Thyroid gland (tissue), 4 donors: ENCODE results near the gene DISC1. TPM values are rescaled to one million over a fixed set of nuclear protein-coding genes. Genes with fewer than 3 reads are reported as not detected.
"Not testable (repeated sequence)": the region's sequence is repeated elsewhere in the genome, so short reads cannot be mapped to it uniquely, and the experiment has no call there.

Experiments used
- DNase-seq, 2 donors: peaks; one replicate each; pipeline ENCODE4 v3.0.0-alpha.2; 2019
- H3K27ac ChIP-seq, 3 donors: fragments of 200-600 bp; sonication (generic); 1 replicate in 2 of 3; 2 replicates in 1 of 3; pipeline ENCODE4 v1.5.1; 2016 to 2019; ENCODE audit warnings: mild to moderate bottlenecking in 1 of 3, moderate library complexity in 1 of 3
- H3K27me3 ChIP-seq: fragments of 200-600 bp; sonication (generic); one replicate; pipeline ENCODE4 v1.5.1; 2019
- H3K36me3 ChIP-seq, 2 donors: fragments of 200-600 bp; sonication (generic); one replicate each; pipeline ENCODE4 v1.5.1; 2016 to 2019
- H3K4me1 ChIP-seq, 2 donors: fragments of 200-600 bp; sonication (generic); one replicate each; pipeline ENCODE4 v1.5.1; 2017 to 2019
- H3K4me3 ChIP-seq, 3 donors: fragments of 200-600 bp; sonication (generic); replicated peaks in 1 of 3; 1 replicate in 2 of 3; 2 replicates in 1 of 3; pipeline ENCODE4 v1.5.1; 2016; ENCODE audit warnings: mild to moderate bottlenecking in 1 of 3
- H3K9me3 ChIP-seq: fragments of 200-600 bp; sonication (generic); one replicate; pipeline ENCODE4 v1.5.1; 2017
- POLR2A ChIP-seq, 2 donors: fragments of 450-650 bp; IDR thresholded peaks; one replicate each; pipeline ENCODE4 v1.6.1; 2017; ENCODE audit warnings: antibody characterized with exemption in 2 of 2, mild to moderate bottlenecking in 2 of 2, moderate library complexity in 1 of 2
- WGBS, 2 donors: methylation state at CpG; one replicate each; pipeline ENCODE4 v1.1.5; 2017; 5-methylcytosine and 5-hydroxymethylcytosine counted together
- intact Hi-C: fragments of 100-400 bp; cut with DNase I; formaldehyde crosslinking; loops from one replicate; pipeline ENCODE4 v1.15.1; 2023
- total RNA-seq, 4 donors: library from RNA; depleted of rRNA; stranded (reverse); fragments of >200 nt; gene quantifications; one replicate each; pipeline ENCODE4 v1.2.3, GENCODE V29; 2016
- TF ChIP-seq, protein P1 (sequence below), 6 experiments: fragments of 200-600 bp in 3 of 6; fragments of 450-650 bp in 3 of 6; sonication (generic) in 3 of 6; IDR thresholded peaks; one replicate each; pipeline ENCODE4 v1.5.1; 2016 to 2019; ENCODE audit warnings: antibody characterized with exemption in 6 of 6, mild to moderate bottlenecking in 2 of 6, inconsistent platforms in 1 of 6, moderate library complexity in 1 of 6

Gene DISC1
- total RNA-seq, 4 donors from 2014 or later: 6.9 to 17.7 (median 9.8) TPM

DNA sequence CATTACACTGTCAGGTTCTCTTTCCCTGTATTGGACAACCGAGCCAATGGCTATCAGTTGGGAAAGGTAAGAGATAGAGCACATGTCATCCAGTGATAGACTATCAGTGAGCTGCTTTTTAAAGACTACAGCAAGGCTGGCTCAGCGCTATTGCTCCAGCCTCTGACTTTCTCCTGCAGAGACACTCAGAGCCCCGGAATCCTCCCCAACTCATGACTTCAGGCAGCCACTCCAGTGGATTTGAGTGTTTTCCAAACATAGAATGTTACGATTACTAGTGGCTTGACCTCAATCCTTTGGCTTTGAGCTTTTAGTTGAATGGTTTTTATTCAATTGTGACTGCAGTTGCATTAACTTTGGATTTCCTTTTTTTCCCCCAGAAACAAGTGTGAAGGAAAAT, 331.9 kb downstream of the DISC1 start:
- Histone ChIP-seq H3K27me3 (no peaks in the 10 kb centered on the region), H3K4me3 (no peak overlapping the region), H3K9me3 (no peaks in the 10 kb centered on the region), H3K4me1 (no peaks in the 10 kb centered on the region), H3K36me3 (no peaks in the 10 kb centered on the region), H3K27ac (no peak overlapping the region)
- peak in 1 of 2 donors; percentile 12 for DNase-seq
- intact Hi-C loops: no loop called here
- 54 to 57% methylated on average over 4 of the region's 4 CpGs for WGBS, 2 donors
- TF ChIP-seq, protein P1, sequence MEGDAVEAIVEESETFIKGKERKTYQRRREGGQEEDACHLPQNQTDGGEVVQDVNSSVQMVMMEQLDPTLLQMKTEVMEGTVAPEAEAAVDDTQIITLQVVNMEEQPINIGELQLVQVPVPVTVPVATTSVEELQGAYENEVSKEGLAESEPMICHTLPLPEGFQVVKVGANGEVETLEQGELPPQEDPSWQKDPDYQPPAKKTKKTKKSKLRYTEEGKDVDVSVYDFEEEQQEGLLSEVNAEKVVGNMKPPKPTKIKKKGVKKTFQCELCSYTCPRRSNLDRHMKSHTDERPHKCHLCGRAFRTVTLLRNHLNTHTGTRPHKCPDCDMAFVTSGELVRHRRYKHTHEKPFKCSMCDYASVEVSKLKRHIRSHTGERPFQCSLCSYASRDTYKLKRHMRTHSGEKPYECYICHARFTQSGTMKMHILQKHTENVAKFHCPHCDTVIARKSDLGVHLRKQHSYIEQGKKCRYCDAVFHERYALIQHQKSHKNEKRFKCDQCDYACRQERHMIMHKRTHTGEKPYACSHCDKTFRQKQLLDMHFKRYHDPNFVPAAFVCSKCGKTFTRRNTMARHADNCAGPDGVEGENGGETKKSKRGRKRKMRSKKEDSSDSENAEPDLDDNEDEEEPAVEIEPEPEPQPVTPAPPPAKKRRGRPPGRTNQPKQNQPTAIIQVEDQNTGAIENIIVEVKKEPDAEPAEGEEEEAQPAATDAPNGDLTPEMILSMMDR (IDR thresholded peaks at IDR 0.05): no peak
- no peak for TF ChIP-seq POLR2A (IDR thresholded peaks at IDR 0.05)

DNA sequence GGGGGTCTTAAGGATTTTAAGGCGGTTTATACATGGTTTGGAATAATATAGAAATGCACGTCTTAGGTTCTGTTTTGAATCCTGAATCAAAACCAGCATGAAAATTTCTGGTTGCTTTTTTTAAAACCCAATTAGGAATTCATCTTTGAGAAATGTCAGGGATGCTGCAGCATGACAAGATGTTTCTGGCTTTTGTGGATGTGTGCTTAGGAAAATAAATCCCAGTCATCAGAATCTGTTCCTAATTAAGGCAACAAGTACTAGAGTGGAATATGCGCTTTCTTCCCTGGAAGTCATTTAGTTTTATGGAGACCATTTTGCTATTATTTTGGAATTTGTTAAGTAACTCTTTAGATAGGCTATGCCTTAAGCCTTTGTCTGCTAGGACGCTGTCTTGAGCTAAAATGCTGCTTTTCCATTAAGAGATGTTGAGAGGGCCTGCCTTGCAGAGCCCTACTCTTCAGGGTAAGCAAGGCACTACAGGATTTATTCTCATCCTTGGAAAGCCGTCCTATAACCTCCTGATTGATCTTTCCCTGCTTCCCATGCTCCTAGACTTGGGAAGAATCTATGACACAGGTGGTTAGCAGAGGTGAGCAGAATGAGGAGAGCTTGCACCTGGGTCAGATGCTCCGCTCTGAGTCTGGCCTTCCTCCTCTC, 332.8 kb downstream of the DISC1 start:
- intact Hi-C loops: no loop called here
- H3K4me1 ChIP-seq: no peaks in the 10 kb centered on the region

DNA sequence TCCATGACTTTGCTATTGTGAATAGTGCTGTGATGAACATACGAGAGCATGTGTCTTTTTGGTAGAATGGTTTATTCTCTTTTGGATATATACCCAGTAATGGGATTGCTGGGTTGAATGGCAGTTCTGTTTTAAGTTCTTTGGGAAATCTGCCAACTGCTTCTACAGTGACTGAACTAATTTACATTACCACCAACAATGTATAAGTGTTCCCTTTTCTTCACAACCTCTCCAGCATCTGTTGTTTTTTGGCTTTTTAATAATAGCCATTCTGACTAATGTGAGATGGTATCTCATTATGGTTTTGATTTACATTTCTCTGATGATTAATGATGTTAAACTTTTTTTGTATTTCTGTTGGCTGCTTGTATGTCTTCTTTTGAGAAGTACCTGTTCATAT, 335.2 kb downstream of the DISC1 start:
- H3K4me3 ChIP-seq, intact Hi-C loops, H3K9me3 ChIP-seq, H3K4me1 ChIP-seq, H3K36me3 ChIP-seq, H3K27ac ChIP-seq, DNase-seq, H3K27me3 ChIP-seq: not testable (repeated sequence)
- 97 to 100% methylated on average over 1 of the region's 1 CpG for WGBS, 2 donors

More for the DNA sequence above, 332.8 kb downstream of the DISC1 start:
- H3K27me3 ChIP-seq: no peaks in the 10 kb centered on the region
- H3K36me3 ChIP-seq: no peaks in the 10 kb centered on the region
- no peak for DNase-seq
- no peak for TF ChIP-seq POLR2A (IDR thresholded peaks at IDR 0.05)
- TF ChIP-seq, protein P1 (IDR thresholded peaks at IDR 0.05): no peak
- WGBS, 2 donors: 88 to 92% methylated on average over 6 of the region's 6 CpGs
- no peak overlapping the region for H3K4me3 ChIP-seq
- no peak overlapping the region for H3K27ac ChIP-seq
- H3K9me3 ChIP-seq: no peaks in the 10 kb centered on the region

DNA sequence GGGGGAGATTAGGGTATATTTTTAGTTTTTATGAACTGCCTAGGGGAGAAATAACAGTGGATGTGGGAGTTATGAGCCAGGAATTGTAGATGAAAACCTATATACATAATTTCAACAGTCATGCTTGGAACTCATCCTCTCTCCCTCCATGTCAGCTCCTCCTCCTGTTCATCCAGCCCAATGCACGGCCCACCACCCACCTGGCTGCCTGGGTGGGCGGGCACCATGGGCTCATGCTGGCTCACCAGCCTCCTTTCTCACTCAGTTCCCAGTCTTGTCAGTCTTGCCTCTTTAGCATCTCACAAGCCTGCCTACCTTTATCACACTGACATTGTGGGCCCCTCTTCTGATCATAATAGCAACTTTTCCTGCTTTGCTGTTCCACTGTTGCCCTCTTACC, 336.0 kb downstream of the DISC1 start:
- no peak for TF ChIP-seq POLR2A (IDR thresholded peaks at IDR 0.05)
- TF ChIP-seq, protein P1 (IDR thresholded peaks at IDR 0.05): no peak
- H3K9me3 ChIP-seq: no peaks in the 10 kb centered on the region
- WGBS, 2 donors: 91 to 97% methylated on average over 2 of the region's 2 CpGs
- intact Hi-C loops: no loop called here
- no peaks in the 10 kb centered on the region for H3K27me3 ChIP-seq
- H3K4me1 ChIP-seq: no peaks in the 10 kb centered on the region
- H3K27ac ChIP-seq: no peak overlapping the region
- H3K4me3 ChIP-seq: no peak overlapping the region
- DNase-seq: no peak
- no peaks in the 10 kb centered on the region for H3K36me3 ChIP-seq

DNA sequence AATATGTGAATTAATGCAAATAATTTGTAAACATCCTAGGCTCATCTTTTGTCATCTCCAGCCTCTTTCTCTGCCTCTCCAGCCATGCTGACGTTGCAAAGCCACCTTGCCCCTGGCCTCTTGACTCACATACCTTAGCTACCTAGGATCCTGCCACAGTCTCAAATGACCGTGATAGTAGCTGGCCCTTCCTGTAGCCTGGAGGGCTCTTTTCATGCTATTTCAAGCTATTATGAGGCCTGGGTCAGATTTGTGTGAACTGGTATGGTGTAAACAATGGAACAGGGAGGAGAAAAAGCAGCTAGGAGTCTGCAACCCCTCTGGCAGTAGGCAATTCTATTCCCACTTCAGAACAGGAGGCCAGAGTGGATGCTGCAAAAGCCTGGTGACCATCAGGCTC, 337.7 kb downstream of the DISC1 start:
- H3K27me3 ChIP-seq: no peaks in the 10 kb centered on the region
- TF ChIP-seq, protein P1 (IDR thresholded peaks at IDR 0.05): no peak
- no peak for TF ChIP-seq POLR2A (IDR thresholded peaks at IDR 0.05)
- 93 to 94% methylated on average over 2 of the region's 2 CpGs for WGBS, 2 donors
- H3K9me3 ChIP-seq: no peaks in the 10 kb centered on the region
- no peak overlapping the region for H3K4me3 ChIP-seq
- intact Hi-C loops: no loop called here
- DNase-seq: no peak
- no peak overlapping the region for H3K27ac ChIP-seq
- H3K4me1 ChIP-seq: no peaks in the 10 kb centered on the region
- H3K36me3 ChIP-seq: no peaks in the 10 kb centered on the region
